MM.1S (cell line): Measurements from ENCODE around the gene OR2T4.

Experiments
- DNase-seq: peaks from one replicate; pipeline ENCODE4 v3.0.0-alpha.2; 2015
- H2AFZ ChIP-seq: fragments of 300-600 bp; sonication (generic); 2 replicates; pipeline ENCODE4 v1.6.0; 2016; ENCODE audit warnings: antibody characterized with exemption, low read length
- H3F3A ChIP-seq: fragments of 300-600 bp; sonication (generic); 2 replicates; pipeline ENCODE4 v1.6.1; 2016; ENCODE audit warnings: mild to moderate bottlenecking, antibody characterized with exemption, low read length, moderate library complexity, mixed read lengths; ENCODE audit not compliant: insufficient read depth
- H3K27ac ChIP-seq: fragments of 300-600 bp; sonication (generic); 2 replicates; pipeline ENCODE4 v1.5.1; 2016; ENCODE audit warnings: mild to moderate bottlenecking, low read length
- H3K27me3 ChIP-seq: fragments of 300-600 bp; sonication (generic); replicated peaks from 2 replicates; pipeline ENCODE4 v1.6.0; 2016; ENCODE audit warnings: low read length; ENCODE audit not compliant: insufficient read depth
- H3K36me3 ChIP-seq: fragments of 300-600 bp; sonication (generic); replicated peaks from 2 replicates; pipeline ENCODE4 v1.6.1; 2016; ENCODE audit warnings: mild to moderate bottlenecking, low read length, mixed read lengths; ENCODE audit not compliant: insufficient read depth
- H3K4me1 ChIP-seq: fragments of 300-600 bp; sonication (generic); 2 replicates; pipeline ENCODE4 v1.6.1; 2016; ENCODE audit warnings: low read length, mixed read lengths
- H3K4me2 ChIP-seq: fragments of 300-600 bp; sonication (generic); 2 replicates; pipeline ENCODE4 v1.6.0; 2016; ENCODE audit warnings: low read depth, low read length
- H3K4me3 ChIP-seq: fragments of 300-600 bp; sonication (generic); 2 replicates; pipeline ENCODE4 v1.5.1; 2016; ENCODE audit warnings: low read length, mixed read lengths
- H3K79me2 ChIP-seq: fragments of 300-600 bp; sonication (generic); 2 replicates; pipeline ENCODE4 v1.6.1; 2016; ENCODE audit warnings: mixed run types, low read length, mixed read lengths
- H3K9ac ChIP-seq: fragments of 300-600 bp; sonication (generic); 2 replicates; pipeline ENCODE4 v1.6.1; 2016; ENCODE audit warnings: low read length, mixed read lengths
- H3K9me2 ChIP-seq: fragments of 300-600 bp; sonication (generic); replicated peaks from 2 replicates; pipeline ENCODE4 v1.6.1; 2016; ENCODE audit warnings: mild to moderate bottlenecking, low read length, mixed read lengths; ENCODE audit not compliant: insufficient read depth
- H3K9me3 ChIP-seq: fragments of 300-600 bp; sonication (generic); replicated peaks from 2 replicates; pipeline ENCODE4 v1.6.1; 2016; ENCODE audit warnings: mild to moderate bottlenecking, low read length, mixed read lengths; ENCODE audit not compliant: insufficient read depth
- H4K20me1 ChIP-seq: fragments of 300-600 bp; sonication (generic); 2 replicates; pipeline ENCODE4 v1.6.1; 2016; ENCODE audit warnings: mild to moderate bottlenecking, low read length, moderate library complexity, mixed read lengths; ENCODE audit not compliant: insufficient read depth
- EZH2 ChIP-seq: fragments of 300-600 bp; sonication (generic); optimal IDR thresholded peaks from 2 replicates; pipeline ENCODE3; 2017; ENCODE audit warnings: low read depth, mild to moderate bottlenecking, antibody characterized with exemption, low read length, mixed read lengths
- EZH2phosphoT487 ChIP-seq: fragments of 300-600 bp; sonication (generic); IDR thresholded peaks from 2 replicates; pipeline ENCODE4 v1.6.1; 2018; ENCODE audit warnings: antibody characterized with exemption, low read length
- TF ChIP-seq, protein P1 (sequence below): fragments of 300-600 bp; sonication (generic); IDR thresholded peaks from 2 replicates; pipeline ENCODE4 v1.5.1; 2016; ENCODE audit warnings: antibody characterized with exemption, low read length, mixed read lengths

Gene OR2T4

DNA sequence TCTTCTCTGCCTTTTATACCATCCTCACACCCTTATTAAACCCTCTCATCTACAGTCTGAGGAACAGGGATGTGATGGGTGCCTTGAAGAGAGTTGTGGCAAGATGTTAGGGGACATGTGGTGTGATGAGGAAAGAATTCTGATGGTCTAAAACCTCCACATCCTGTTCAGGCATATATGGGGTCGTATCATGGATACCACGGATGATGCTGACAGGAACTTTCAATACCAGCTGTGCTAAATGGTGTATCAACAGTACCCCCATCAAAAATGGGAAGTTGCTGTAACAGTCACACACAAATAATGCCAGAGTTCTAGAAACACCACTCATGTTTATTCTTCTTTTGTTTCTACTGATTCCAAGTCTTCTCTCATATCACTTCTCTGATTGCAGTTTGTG, 27.0 kb downstream of the OR2T4 start:
- Histone ChIP-seq H3K36me3 (no peaks in the 10 kb centered on the region), H3K4me3 (no peak overlapping the region), H3K4me2 (no peak overlapping the region), H3F3A (no peaks in the 10 kb centered on the region), H4K20me1 (no peaks in the 10 kb centered on the region), H3K9ac (no peak overlapping the region), H3K27ac (no peak overlapping the region), H3K9me3 (no peaks in the 10 kb centered on the region), H3K79me2 (no peaks in the 10 kb centered on the region), H2AFZ (no peak overlapping the region), H3K4me1 (no peaks in the 10 kb centered on the region), H3K9me2 (no peaks in the 10 kb centered on the region), H3K27me3 (no peaks in the 10 kb centered on the region)
- TF ChIP-seq, protein P1, sequence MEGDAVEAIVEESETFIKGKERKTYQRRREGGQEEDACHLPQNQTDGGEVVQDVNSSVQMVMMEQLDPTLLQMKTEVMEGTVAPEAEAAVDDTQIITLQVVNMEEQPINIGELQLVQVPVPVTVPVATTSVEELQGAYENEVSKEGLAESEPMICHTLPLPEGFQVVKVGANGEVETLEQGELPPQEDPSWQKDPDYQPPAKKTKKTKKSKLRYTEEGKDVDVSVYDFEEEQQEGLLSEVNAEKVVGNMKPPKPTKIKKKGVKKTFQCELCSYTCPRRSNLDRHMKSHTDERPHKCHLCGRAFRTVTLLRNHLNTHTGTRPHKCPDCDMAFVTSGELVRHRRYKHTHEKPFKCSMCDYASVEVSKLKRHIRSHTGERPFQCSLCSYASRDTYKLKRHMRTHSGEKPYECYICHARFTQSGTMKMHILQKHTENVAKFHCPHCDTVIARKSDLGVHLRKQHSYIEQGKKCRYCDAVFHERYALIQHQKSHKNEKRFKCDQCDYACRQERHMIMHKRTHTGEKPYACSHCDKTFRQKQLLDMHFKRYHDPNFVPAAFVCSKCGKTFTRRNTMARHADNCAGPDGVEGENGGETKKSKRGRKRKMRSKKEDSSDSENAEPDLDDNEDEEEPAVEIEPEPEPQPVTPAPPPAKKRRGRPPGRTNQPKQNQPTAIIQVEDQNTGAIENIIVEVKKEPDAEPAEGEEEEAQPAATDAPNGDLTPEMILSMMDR: no peak
- TF ChIP-seq EZH2phosphoT487: no peak
- TF ChIP-seq EZH2: no peak
- DNase-seq: no peak

DNA sequence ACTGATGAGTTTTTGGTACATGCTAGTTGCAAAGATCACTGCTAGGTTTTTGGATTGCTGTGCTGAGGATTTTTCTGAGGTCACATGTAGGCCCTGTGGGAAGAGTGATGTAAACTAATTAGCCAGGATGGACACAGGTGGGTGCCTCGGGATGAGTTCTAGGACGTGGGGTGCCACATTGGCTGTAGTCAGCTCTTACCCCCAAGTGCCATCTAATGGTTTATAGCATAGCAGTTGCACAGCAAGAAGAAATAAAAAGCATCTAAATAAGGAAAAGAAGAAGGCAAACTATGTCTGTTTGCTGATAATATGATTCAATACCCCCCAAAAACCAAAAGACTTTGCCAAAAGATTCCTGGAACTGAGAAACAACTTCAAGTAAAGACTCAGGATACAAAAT, 31.6 kb downstream of the OR2T4 start:
- Histone ChIP-seq H3K27ac (no peak overlapping the region), H3K4me3 (no peak overlapping the region), H2AFZ (no peak overlapping the region), H3K79me2 (no peaks in the 10 kb centered on the region), H3K36me3 (no peaks in the 10 kb centered on the region), H3F3A (no peaks in the 10 kb centered on the region), H3K9me3 (no peaks in the 10 kb centered on the region), H3K9ac (no peak overlapping the region), H3K4me2 (no peak overlapping the region), H3K27me3 (no peaks in the 10 kb centered on the region), H3K4me1 (no peaks in the 10 kb centered on the region), H3K9me2 (no peaks in the 10 kb centered on the region), H4K20me1 (no peaks in the 10 kb centered on the region)
- DNase-seq: no peak
- TF ChIP-seq, protein P1: no peak
- TF ChIP-seq EZH2: no peak
- TF ChIP-seq EZH2phosphoT487: no peak

DNA sequence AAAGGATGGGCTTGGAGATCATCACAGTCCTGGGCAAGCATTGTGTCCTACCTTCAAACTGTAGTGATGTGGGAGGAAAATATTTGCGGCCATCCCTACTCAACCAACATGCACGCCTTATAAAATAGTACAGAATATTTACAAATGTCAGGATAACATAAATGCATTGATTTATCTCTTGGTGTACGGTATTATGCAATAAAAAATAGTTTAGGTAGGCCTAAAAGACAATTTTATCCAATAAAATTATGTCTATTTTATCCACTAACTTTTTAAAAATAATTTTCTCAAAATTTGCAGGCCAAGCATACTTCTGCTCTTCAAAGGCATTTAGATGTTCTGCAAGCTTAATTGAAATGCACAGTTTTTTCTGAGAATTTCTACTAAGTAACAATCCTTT, 41.3 kb downstream of the OR2T4 start, which contains the start of gene OR2T1:
Gene OR2T1 (plus strand): TSS at position 301 of the 400 bp plus-strand sequence. CDS start 3,100 bp downstream, outside the sequence.
- TF ChIP-seq EZH2: no peak
- TF ChIP-seq, protein P1: no peak
- TF ChIP-seq EZH2phosphoT487: no peak
- no peaks in the 10 kb centered on the region for H3K4me1 ChIP-seq

More for the DNA sequence above, 41.3 kb downstream of the OR2T4 start, which contains the start of gene OR2T1:
- no peaks in the 10 kb centered on the region for H4K20me1 ChIP-seq
- H3K4me3 ChIP-seq: no peak within 1 kb of the TSS
- no peaks in the 10 kb centered on the region for H3K79me2 ChIP-seq
- H3K36me3 ChIP-seq: no peaks in the 10 kb centered on the region
- H2AFZ ChIP-seq: no peak within 1 kb of the TSS
- no peaks in the 10 kb centered on the region for H3K9me2 ChIP-seq
- no peak for DNase-seq
- no peaks in the 10 kb centered on the region for H3F3A ChIP-seq
- H3K9ac ChIP-seq: no peak within 1 kb of the TSS
- H3K27ac ChIP-seq: no peak within 1 kb of the TSS
- H3K4me2 ChIP-seq: no peak within 1 kb of the TSS
- no peaks in the 10 kb centered on the region for H3K9me3 ChIP-seq
- H3K27me3 ChIP-seq: no peaks in the 10 kb centered on the region
